Hepatocyte (in vitro differentiated cells): ENCODE data around the gene SDF4. TPM values are rescaled to one million over a fixed set of nuclear protein-coding genes. Genes with fewer than 3 reads are reported as not detected.

Experiments
- DNase-seq: peaks from one replicate; pipeline ENCODE4 v3.0.0-alpha.2; 2016; ENCODE audit warnings: low spot score
- H2AFZ ChIP-seq: fragments of 200-600 bp; sonication (generic); 2 replicates; pipeline ENCODE4 v1.6.0; 2016; ENCODE audit warnings: antibody characterized with exemption, mild to moderate bottlenecking
- H3K27ac ChIP-seq: fragments of 200-600 bp; sonication (generic); 2 replicates; pipeline ENCODE4 v1.5.1; 2016; ENCODE audit warnings: mild to moderate bottlenecking
- H3K27me3 ChIP-seq: fragments of 200-600 bp; sonication (generic); 2 replicates; pipeline ENCODE4 v1.6.1; 2016
- H3K36me3 ChIP-seq: fragments of 200-600 bp; sonication (generic); replicated peaks from 2 replicates; pipeline ENCODE4 v1.5.1; 2016; ENCODE audit warnings: low read depth; ENCODE audit not compliant: insufficient read depth
- H3K4me1 ChIP-seq: fragments of 200-600 bp; sonication (generic); 2 replicates; pipeline ENCODE4 v1.5.1; 2016; ENCODE audit warnings: mild to moderate bottlenecking, moderate library complexity; ENCODE audit not compliant: insufficient read depth
- H3K4me2 ChIP-seq: fragments of 200-600 bp; sonication (generic); 2 replicates; pipeline ENCODE4 v1.6.0; 2016
- H3K4me3 ChIP-seq: fragments of 200-600 bp; sonication (generic); 2 replicates; pipeline ENCODE4 v1.5.1; 2016; ENCODE audit warnings: mild to moderate bottlenecking
- H3K79me2 ChIP-seq: fragments of 200-600 bp; sonication (generic); 2 replicates; pipeline ENCODE4 v1.6.0; 2017; ENCODE audit warnings: mild to moderate bottlenecking
- H3K9me2 ChIP-seq: fragments of 200-600 bp; sonication (generic); replicated peaks from 2 replicates; pipeline ENCODE4 v1.6.0; 2017; ENCODE audit warnings: mild to moderate bottlenecking; ENCODE audit not compliant: insufficient read depth
- H3K9me3 ChIP-seq: fragments of 200-600 bp; sonication (generic); 2 replicates; pipeline ENCODE4 v1.5.1; 2016; ENCODE audit warnings: low read depth, mild to moderate bottlenecking
- H4K20me1 ChIP-seq: fragments of 200-600 bp; sonication (generic); 2 replicates; pipeline ENCODE4 v1.6.0; 2016; ENCODE audit warnings: mild to moderate bottlenecking; ENCODE audit not compliant: insufficient read depth, poor library complexity, severe bottlenecking
- EZH2 ChIP-seq: fragments of 200-600 bp; sonication (generic); IDR thresholded peaks from 2 replicates; pipeline ENCODE4 v1.6.1; 2016; ENCODE audit warnings: antibody characterized with exemption, mild to moderate bottlenecking, borderline replicate concordance
- EZH2phosphoT487 ChIP-seq: fragments of 200-600 bp; sonication (generic); IDR thresholded peaks from one replicate; pipeline ENCODE4 v1.6.1; 2018; ENCODE audit warnings: antibody characterized with exemption, mild to moderate bottlenecking, low read depth, moderate library complexity; ENCODE audit not compliant: unreplicated experiment, severe bottlenecking
- WGBS: methylation state at CpG from one replicate; pipeline ENCODE4 v1.1.6; 2016; ENCODE audit warnings: low lambda C conversion rate; ENCODE audit errors: missing lambda C conversion rate; 5-methylcytosine and 5-hydroxymethylcytosine counted together
- polyA plus RNA-seq: library from polyadenylated mRNA; unstranded; fragments of >200 nt; fragmentation: Nextera tagmentation; extraction: Ambion mirVana; gene quantifications from 2 replicates; pipeline ENCODE4 v1.2.1, GENCODE V29; 2016
- total RNA-seq: library from RNA; depleted of rRNA; stranded (reverse); fragments of >200 nt; gene quantifications from 2 replicates; pipeline ENCODE4 v1.2.3, GENCODE V29; 2014
- TF ChIP-seq, protein P1 (sequence below): fragments of 200-600 bp; sonication (generic); IDR thresholded peaks from 2 replicates; pipeline ENCODE4 v1.5.1; 2016; ENCODE audit warnings: antibody characterized with exemption, mild to moderate bottlenecking; ENCODE audit not compliant: poor library complexity

The SDF4 gene
- total and polyA plus RNA-seq, 2 experiments from 2014 or later = 156 to 296 TPM

DNA sequence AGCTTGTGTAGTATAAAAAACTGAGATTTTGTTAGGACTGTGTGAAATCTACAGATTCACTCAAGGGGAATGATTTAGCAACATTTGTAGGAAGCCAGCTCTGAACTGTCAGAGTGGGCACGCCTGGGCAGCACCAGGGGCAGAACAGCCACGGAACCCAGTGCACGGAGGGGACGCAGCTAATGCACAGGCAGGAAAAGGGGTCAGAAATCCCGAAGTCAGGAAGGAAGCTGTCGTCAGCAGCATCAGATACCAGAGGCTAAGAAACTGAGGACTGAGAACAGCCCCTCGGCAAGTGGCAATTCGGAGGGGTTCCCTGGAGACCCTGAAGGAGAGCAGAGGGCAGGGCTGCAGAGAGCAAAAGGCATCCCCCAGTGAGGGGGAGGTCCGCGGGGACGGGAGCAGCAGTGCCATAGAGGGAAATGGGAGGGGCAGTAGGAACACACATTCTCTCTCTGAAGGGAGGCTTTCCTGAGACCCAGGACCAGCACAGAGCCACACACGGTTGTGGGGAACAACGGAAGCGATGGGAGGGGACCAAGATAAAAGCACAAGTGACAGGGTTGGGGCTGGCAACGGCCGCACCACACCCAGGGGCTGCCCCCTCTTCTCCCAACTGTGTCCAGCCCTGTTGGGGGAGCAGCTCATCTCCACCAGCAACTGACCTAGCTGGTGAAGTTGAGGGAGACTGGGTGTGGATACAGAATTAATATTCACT, 29.2 kb upstream of the SDF4 start:
- Histone ChIP-seq H3K4me3 (no peak overlapping the region), H4K20me1 (peaks cover 15% of the 10 kb centered on the region), H3K36me3 (no peaks in the 10 kb centered on the region), H2AFZ (no peak overlapping the region), H3K27ac (no peak overlapping the region), H3K4me1 (no peaks in the 10 kb centered on the region), H3K79me2 (peaks cover 21% of the 10 kb centered on the region), H3K9me3 (no peaks in the 10 kb centered on the region), H3K4me2 (no peak overlapping the region), H3K27me3 (no peaks in the 10 kb centered on the region), H3K9me2 (no peaks in the 10 kb centered on the region)
- TF ChIP-seq EZH2 = no peak
- TF ChIP-seq, protein P1, sequence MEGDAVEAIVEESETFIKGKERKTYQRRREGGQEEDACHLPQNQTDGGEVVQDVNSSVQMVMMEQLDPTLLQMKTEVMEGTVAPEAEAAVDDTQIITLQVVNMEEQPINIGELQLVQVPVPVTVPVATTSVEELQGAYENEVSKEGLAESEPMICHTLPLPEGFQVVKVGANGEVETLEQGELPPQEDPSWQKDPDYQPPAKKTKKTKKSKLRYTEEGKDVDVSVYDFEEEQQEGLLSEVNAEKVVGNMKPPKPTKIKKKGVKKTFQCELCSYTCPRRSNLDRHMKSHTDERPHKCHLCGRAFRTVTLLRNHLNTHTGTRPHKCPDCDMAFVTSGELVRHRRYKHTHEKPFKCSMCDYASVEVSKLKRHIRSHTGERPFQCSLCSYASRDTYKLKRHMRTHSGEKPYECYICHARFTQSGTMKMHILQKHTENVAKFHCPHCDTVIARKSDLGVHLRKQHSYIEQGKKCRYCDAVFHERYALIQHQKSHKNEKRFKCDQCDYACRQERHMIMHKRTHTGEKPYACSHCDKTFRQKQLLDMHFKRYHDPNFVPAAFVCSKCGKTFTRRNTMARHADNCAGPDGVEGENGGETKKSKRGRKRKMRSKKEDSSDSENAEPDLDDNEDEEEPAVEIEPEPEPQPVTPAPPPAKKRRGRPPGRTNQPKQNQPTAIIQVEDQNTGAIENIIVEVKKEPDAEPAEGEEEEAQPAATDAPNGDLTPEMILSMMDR = no peak
- no peak for TF ChIP-seq EZH2phosphoT487
- no peak for DNase-seq
- 93% methylated on average over 16 of the region's 16 CpGs for WGBS

DNA sequence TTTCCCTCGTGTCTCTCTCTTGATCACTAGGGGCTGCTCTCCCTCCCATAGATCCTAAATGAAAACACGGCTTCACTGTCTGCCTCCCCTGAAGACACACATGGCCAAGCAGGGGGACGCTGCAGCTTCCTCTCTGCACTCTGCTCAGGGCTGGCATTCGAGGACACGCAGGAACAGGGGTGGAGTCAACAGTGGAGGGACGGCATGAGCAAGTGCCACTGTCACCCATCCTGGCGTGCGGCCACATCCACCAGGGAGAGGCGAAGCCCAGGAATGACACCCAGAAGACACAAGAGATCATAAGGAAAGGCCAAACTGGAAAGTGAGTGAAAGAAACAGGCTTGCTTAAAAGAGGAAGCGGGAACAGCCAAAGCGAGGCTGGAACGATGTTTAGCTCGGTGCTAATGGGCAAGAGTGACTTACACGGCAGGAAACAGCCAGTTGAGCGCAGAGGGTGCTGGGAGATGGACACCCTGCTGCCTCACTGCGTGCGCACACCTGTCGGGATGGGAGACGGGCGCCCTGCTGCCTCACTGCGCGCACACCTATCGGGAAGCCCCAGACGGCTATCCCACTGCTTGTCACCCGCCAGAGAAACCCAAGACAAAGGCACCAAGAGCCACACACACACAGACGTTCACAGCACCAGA, 28.3 kb upstream of the SDF4 start:
- H3K36me3 ChIP-seq = no peaks in the 10 kb centered on the region
- H3K9me2 ChIP-seq = no peaks in the 10 kb centered on the region
- TF ChIP-seq EZH2 (no peak), EZH2phosphoT487 (no peak)
- TF ChIP-seq, protein P1 = no peak
- H3K79me2 ChIP-seq = peaks cover 18% of the 10 kb centered on the region
- H3K27ac ChIP-seq = no peak overlapping the region
- no peaks in the 10 kb centered on the region for H3K4me1 ChIP-seq
- no peaks in the 10 kb centered on the region for H3K27me3 ChIP-seq
- WGBS = 95% methylated on average over 26 of the region's 26 CpGs
- no peaks in the 10 kb centered on the region for H3K9me3 ChIP-seq
- no peak overlapping the region for H3K4me3 ChIP-seq
- no peak for DNase-seq
- no peak overlapping the region for H2AFZ ChIP-seq
- peaks cover 15% of the 10 kb centered on the region for H4K20me1 ChIP-seq
- no peak overlapping the region for H3K4me2 ChIP-seq

DNA sequence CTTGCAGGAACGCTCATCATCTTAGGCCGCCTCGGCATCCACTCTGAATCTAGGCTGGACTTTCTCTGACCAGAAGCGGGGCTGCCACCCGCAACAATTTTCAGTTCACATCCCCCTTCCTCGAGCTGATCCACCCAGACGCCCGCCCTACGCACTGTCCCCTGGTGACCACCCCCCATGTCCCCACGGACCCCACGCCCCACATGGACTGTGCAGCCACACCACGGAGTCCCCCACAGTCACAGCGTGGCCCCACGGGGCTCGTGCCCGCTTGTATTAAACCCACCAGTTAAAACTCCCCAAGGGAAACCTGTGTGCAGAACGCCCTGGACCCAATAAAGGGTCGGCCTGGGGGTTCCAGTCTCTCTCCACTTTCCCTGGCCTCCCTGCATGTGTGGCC, 27.7 kb upstream of the SDF4 start:
- H3K4me3 ChIP-seq = no peak overlapping the region
- H3K4me2 ChIP-seq = no peak overlapping the region
- peaks cover 12% of the 10 kb centered on the region for H4K20me1 ChIP-seq
- no peaks in the 10 kb centered on the region for H3K9me3 ChIP-seq
- no peak overlapping the region for H2AFZ ChIP-seq
- H3K27me3 ChIP-seq = no peaks in the 10 kb centered on the region
- TF ChIP-seq EZH2phosphoT487 (no peak), EZH2 (no peak)
- TF ChIP-seq, protein P1 = no peak
- H3K9me2 ChIP-seq = no peaks in the 10 kb centered on the region
- no peaks in the 10 kb centered on the region for H3K36me3 ChIP-seq
- WGBS = 96% methylated on average over 13 of the region's 18 CpGs
- H3K4me1 ChIP-seq = no peaks in the 10 kb centered on the region
- H3K27ac ChIP-seq = no peak overlapping the region
- no peak for DNase-seq
- H3K79me2 ChIP-seq = peaks cover 14% of the 10 kb centered on the region
